Activated T-cell treated with anti-CD3 and anti-CD28 coated beads for 48 hours (primary cell): ENCODE results near the gene NFKBIB.
"Not testable (repeated sequence)": the region's sequence is repeated elsewhere in the genome, so short reads cannot be mapped to it uniquely, and the experiment has no call there.

Source experiments
- DNase-seq: peaks from one replicate; pipeline ENCODE4 v3.0.0-alpha.2; 2020; ENCODE audit warnings: low read depth

NFKBIB gene, protein sequence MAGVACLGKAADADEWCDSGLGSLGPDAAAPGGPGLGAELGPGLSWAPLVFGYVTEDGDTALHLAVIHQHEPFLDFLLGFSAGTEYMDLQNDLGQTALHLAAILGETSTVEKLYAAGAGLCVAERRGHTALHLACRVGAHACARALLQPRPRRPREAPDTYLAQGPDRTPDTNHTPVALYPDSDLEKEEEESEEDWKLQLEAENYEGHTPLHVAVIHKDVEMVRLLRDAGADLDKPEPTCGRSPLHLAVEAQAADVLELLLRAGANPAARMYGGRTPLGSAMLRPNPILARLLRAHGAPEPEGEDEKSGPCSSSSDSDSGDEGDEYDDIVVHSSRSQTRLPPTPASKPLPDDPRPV

GRCh38 chr19:38899447-38900201 is at the start of gene NFKBIB, which contains the start of gene SIRT2:
Gene NFKBIB (plus strand): TSS chr19:38899969. CDS start chr19:38900033, 64 bp downstream.
Gene SIRT2 (minus strand): TSS chr19:38899618. CDS start chr19:38899521, 97 bp downstream.
- DNase-seq: peak; percentile 98

- DNase-seq: peak; percentile 98
Observed at GRCh38 chr19:38850436-38850975, 49.3 kb upstream of the NFKBIB start.

DNA sequence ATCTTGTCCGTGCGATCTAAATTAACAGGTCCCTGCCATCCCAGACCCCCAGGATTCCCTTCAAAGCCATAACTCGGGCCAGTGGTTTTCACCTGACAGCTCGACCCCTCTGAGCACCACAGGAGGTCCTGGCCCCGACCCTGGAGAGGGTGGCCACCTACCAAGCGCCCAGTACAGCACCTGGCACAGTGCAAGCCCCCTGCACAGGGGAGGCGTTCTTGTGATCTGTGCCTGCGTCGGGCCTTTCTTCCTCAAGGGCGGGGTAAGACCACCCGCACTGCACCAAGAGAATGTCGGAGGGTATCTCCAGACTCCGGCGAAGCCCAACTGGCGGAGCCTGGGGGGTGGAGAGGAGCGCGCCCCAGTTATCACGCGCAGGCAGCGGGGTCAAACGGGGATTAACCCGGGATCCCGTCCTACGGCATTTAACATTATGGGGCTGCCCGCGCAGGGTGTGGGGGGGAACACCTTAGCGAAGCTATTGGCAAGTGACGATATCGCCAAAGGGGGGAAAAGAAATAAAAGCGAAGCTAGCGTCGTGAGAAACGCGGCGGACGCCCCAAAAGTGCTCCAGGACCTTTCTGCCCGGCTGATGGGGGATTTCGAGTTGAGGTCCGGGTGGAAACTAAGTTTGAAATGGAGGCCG is 48.7 kb upstream of the NFKBIB start:
- DNase-seq: no peak

GRCh38 chr19:38851622-38852230 is 48.0 kb upstream of the NFKBIB start:
- DNase-seq: peak; percentile 92

- DNase-seq: peak; percentile 57
Observed at GRCh38 chr19:38852231-38853044, 47.3 kb upstream of the NFKBIB start.

DNA sequence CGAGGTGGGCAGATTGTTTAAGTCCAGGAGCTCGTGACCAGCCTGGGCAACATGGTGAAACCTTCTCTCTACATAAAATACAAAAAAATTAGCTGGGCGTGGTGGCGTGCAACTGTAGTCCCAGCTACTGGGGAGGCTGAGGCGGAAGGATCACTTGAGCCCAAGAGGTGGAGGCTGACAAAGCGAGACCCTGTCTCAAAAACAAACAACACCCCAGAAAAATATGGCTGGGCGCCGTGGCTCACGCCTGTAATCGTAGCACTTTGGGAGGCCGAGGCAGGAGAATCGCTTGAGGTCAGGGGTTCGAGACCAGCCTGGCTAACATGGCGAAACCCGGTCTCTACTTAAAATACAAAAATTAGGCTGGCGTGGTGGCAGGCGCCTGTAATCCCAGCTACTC is 46.6 kb upstream of the NFKBIB start:
- no peak for DNase-seq

GRCh38 chr19:38854961-38855360 is 44.8 kb upstream of the NFKBIB start:
- DNase-seq: not testable (repeated sequence)

GRCh38 chr19:38855751-38856150 is 44.0 kb upstream of the NFKBIB start:
- not testable (repeated sequence) for DNase-seq

DNA sequence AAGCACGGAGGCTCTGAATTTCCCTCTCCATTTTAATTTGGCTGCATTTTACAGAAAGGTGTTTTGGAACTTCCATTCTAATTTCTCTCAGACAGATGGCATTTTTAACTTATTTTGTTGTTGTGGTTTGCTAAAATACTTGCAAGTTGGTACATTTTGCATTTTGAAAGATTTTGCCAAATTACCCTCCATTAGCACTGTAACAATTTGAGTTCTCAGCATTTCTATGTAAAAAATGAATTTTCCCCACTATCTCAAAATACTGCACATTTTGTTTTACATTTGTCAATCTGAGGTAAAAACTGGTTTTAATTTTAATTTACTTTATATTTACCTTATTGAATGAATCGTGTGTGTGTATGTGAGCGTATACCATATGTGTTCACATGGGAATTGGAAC is 43.0 kb upstream of the NFKBIB start:
- no peak for DNase-seq

- DNase-seq: not testable (repeated sequence)
Observed at GRCh38 chr19:38859631-38860204, 40.1 kb upstream of the NFKBIB start.

- no peak for DNase-seq
Observed at GRCh38 chr19:38861368-38861767, 38.4 kb upstream of the NFKBIB start.

DNA sequence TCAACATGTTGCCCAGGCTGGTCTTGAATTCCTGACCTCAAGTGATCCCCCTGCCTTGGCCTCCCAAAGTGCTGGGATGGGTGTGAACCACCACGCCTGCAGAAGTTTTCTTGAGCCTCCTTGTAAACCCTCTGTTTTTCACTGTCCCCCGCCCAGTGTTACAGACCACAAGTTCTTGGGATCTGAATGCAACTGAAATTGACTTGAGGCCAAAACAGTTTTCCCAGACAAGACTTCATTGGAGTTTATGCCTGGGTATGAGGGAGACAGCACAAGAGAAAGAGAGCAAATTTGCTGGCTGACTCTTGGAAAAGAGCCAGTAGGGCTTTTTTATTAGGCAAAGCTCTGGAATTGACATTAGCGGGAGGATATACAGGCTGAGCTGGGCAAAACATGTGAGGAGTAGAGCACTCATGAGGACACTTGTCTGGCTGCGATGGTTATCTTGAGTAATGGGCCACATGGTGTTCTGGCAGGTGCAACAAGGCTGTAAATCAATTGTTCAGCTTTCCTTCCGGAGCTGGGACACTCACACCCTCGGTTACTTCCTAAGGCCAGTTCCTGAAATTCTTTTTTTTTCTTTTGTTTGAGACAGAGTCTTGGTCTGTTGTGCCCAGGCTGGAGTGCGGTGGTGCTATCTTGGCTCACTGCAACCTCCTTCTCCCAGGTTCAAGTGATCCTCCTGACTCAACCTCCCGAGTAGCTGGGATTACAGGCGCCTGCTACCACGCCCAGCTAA is 37.3 kb upstream of the NFKBIB start:
- DNase-seq: no peak

DNA sequence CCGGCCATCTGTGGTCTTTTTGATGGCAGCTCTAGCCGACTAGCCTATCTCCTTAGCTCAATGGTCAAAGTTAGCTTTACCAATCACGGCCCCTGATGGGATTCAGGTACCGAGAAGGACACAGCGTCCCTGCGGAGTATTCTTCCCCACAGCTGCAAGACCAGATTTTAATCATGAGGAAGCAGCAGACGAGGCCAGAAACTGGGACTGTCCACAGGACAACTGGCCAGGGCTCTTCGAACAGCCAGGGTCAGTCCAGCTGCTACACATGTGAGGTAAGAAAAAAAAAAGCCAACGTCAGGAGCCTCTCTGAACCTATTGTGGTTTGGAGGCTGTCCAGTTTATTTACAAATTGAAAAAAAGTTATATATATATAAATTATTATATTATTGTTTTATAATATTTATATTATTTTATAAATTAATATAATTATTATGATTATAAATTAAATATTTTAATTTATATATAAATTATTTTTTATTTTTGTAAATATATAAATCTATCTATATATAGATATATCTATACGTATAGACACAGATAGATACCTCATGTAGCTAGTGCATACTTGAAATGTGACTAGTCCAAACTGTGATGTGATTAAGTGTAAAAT is 32.5 kb upstream of the NFKBIB start:
- no peak for DNase-seq

DNA sequence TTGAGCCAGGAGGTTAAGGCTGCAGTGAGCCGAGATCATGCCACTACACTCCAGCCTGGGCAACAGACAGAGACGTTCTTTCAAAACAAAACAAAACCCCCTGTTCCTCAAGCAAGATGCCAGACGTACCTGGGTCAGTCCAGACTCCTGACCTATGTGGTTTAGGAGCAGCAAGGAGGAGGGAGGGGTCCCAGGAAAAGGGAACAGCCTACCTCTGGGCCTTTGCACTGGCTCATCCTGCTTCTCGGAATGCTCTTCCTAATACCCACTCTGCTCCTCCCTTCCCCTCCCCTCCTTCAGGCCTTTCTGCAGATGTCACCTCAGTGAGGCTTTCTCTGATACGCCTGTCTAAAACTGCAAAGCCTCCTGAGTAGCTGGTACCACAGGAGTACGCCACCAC is 31.2 kb upstream of the NFKBIB start:
- DNase-seq: no peak

- no peak for DNase-seq
Observed at GRCh38 chr19:38869160-38869835, 30.5 kb upstream of the NFKBIB start.

- DNase-seq: peak; percentile 94
Observed at GRCh38 chr19:38869836-38870607, 29.7 kb upstream of the NFKBIB start.

- DNase-seq: no peak
Observed at GRCh38 chr19:38870612-38871011, 29.2 kb upstream of the NFKBIB start.

GRCh38 chr19:38873400-38873799 is 26.4 kb upstream of the NFKBIB start:
- DNase-seq: not testable (repeated sequence)
